AG09319 (cell line): ENCODE results near the gene MAP3K20.
"Not testable (repeated sequence)": the region's sequence is repeated elsewhere in the genome, so short reads cannot be mapped to it uniquely, and the experiment has no call there.

Experiments
- DNase-seq: peaks from one replicate; pipeline ENCODE4 v3.0.0-alpha.2; 2010; ENCODE audit warnings: low read depth; ENCODE audit errors: extremely low read depth
- CTCF ChIP-seq: IDR thresholded peaks from 2 replicates; pipeline ENCODE4 v1.5.1; 2011; ENCODE audit warnings: low read depth, mild to moderate bottlenecking, inconsistent platforms, low read length, moderate library complexity

Gene MAP3K20

GRCh38 chr2:173032032-173032431 lies 43.6 kb upstream of the MAP3K20 start:
- DNase-seq: no peak
- TF ChIP-seq CTCF: no peak

- TF ChIP-seq CTCF: no peak
- DNase-seq: peak; percentile 64
These were observed 42.6 kb upstream of the MAP3K20 start for GRCh38 chr2:173033084-173033483.

- no peak for DNase-seq
- TF ChIP-seq CTCF: no peak
These were observed 41.5 kb upstream of the MAP3K20 start for GRCh38 chr2:173034143-173034542.

GRCh38 chr2:173037245-173038120 lies 38.2 kb upstream of the MAP3K20 start:
- TF ChIP-seq CTCF: no peak
- DNase-seq: no peak

GRCh38 chr2:173038257-173038656 lies 37.4 kb upstream of the MAP3K20 start:
- not testable (repeated sequence) for DNase-seq

GRCh38 chr2:173040729-173041128 lies 34.9 kb upstream of the MAP3K20 start:
- no peak for TF ChIP-seq CTCF
- DNase-seq: no peak

GRCh38 chr2:173043476-173043875 lies 32.2 kb upstream of the MAP3K20 start:
- TF ChIP-seq CTCF: no peak
- DNase-seq: no peak

- no peak for TF ChIP-seq CTCF
- no peak for DNase-seq
These were observed 31.6 kb upstream of the MAP3K20 start for GRCh38 chr2:173043897-173044519.
